Testis (tissue), 3 donors: ENCODE data around the gene TLCD1. TPM values are rescaled to one million over a fixed set of nuclear protein-coding genes. Genes with fewer than 3 reads are reported as not detected.

Experiments used
- DNase-seq: peaks from one replicate; pipeline ENCODE4 v3.0.0-alpha.2; 2019
- H3K27ac ChIP-seq, 2 donors: fragments of 200-600 bp; sonication (generic); one replicate each; pipeline ENCODE4 v1.5.1; 2019
- H3K27me3 ChIP-seq: fragments of 200-600 bp; sonication (generic); one replicate; pipeline ENCODE4 v1.5.1; 2019
- H3K36me3 ChIP-seq: fragments of 200-600 bp; sonication (generic); one replicate; pipeline ENCODE4 v1.5.1; 2017; ENCODE audit warnings: low read depth; ENCODE audit errors: missing control alignments
- H3K4me1 ChIP-seq: fragments of 200-600 bp; sonication (generic); one replicate; pipeline ENCODE4 v1.5.1; 2019
- H3K4me3 ChIP-seq, 2 donors: fragments of 200-600 bp; sonication (generic); one replicate each; pipeline ENCODE4 v1.5.1; 2017 to 2019
- H3K9me3 ChIP-seq: fragments of 200-600 bp; sonication (generic); one replicate; pipeline ENCODE4 v1.5.1; 2017
- POLR2A ChIP-seq: fragments of 450-650 bp; IDR thresholded peaks from one replicate; pipeline ENCODE4 v1.6.1; 2017; ENCODE audit warnings: antibody characterized with exemption, mild to moderate bottlenecking, moderate library complexity
- WGBS, 2 donors: methylation state at CpG; one replicate each; pipeline ENCODE4 v1.1.5; 2018; 5-methylcytosine and 5-hydroxymethylcytosine counted together
- intact Hi-C: fragments of 100-400 bp; cut with DNase I; formaldehyde crosslinking; loops from one replicate; pipeline ENCODE4 v1.15.1; 2023; ENCODE audit warnings: low total_unique reads
- polyA plus RNA-seq: library from polyadenylated mRNA; stranded (reverse); fragments of 350-450 nt; fragmentation: Illumina TruSeq; extraction: RNeasy Lipid Tissue Mini Kit (QIAGEN cat#74804); gene quantifications from one replicate; pipeline ENCODE4 v1.2.3, GENCODE V29; 2014; ENCODE audit warnings: low read depth, low replicate concordance; ENCODE audit not compliant: insufficient read depth
- total RNA-seq, 2 donors: library from RNA; depleted of rRNA; stranded (reverse); fragments of >200 nt; gene quantifications; one replicate each; pipeline ENCODE4 v1.2.3, GENCODE V29; 2016
- TF ChIP-seq, protein P1 (sequence below), 3 experiments: fragments of 450-650 bp in 2 of 3; fragments of 200-600 bp in 1 of 3; sonication (generic) in 1 of 3; IDR thresholded peaks; one replicate each; pipeline ENCODE4 v1.5.1; 2016 to 2019; ENCODE audit warnings: antibody characterized with exemption in 3 of 3, mild to moderate bottlenecking in 2 of 3, moderate library complexity in 1 of 3

Gene TLCD1
- total and polyA plus RNA-seq, 3 donors from 2014 or later = 4.2 to 18.0 (median 8.6) TPM

DNA sequence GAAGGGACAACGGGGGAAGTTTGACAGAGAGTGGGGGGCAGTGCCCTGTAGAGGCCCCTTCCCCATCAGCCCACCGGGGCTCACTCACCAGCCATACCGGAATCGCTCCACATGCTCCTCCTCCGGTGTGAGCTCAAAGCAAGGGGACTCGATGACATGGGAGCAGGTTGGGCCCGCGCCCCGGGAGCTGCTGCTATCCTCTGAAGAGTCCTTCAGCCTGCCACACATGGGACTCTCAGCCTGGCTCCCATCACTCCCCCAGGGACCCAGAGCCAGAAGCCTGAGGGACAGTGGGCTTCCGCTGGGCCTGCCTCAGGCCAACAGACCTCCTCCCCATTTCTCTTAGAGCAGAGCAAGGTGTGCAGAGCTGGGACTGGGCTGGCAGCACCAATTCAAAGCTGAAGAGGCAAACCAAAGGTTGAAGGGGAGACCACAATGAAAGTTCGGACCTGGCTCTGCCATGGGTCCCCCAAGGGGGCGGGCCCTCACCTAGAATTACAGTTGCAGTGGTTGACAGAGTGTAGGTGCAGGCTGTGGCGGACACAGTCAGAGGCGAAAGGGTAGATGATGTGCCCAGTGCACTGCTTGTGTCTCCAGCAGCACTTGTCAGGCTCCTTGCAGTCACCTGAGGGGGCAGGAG lies 21.7 kb downstream of the TLCD1 start:
- no peaks in the 10 kb centered on the region for H3K4me1 ChIP-seq
- no peak overlapping the region for H3K27ac ChIP-seq
- no peaks in the 10 kb centered on the region for H3K36me3 ChIP-seq
- no peaks in the 10 kb centered on the region for H3K9me3 ChIP-seq
- no peaks in the 10 kb centered on the region for H3K27me3 ChIP-seq
- TF ChIP-seq, protein P1, sequence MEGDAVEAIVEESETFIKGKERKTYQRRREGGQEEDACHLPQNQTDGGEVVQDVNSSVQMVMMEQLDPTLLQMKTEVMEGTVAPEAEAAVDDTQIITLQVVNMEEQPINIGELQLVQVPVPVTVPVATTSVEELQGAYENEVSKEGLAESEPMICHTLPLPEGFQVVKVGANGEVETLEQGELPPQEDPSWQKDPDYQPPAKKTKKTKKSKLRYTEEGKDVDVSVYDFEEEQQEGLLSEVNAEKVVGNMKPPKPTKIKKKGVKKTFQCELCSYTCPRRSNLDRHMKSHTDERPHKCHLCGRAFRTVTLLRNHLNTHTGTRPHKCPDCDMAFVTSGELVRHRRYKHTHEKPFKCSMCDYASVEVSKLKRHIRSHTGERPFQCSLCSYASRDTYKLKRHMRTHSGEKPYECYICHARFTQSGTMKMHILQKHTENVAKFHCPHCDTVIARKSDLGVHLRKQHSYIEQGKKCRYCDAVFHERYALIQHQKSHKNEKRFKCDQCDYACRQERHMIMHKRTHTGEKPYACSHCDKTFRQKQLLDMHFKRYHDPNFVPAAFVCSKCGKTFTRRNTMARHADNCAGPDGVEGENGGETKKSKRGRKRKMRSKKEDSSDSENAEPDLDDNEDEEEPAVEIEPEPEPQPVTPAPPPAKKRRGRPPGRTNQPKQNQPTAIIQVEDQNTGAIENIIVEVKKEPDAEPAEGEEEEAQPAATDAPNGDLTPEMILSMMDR (IDR thresholded peaks at IDR 0.05) = no peak
- TF ChIP-seq POLR2A = no peak
- no peak overlapping the region for H3K4me3 ChIP-seq
- 74 to 90% methylated on average over 10 to 14 of the region's 14 CpGs for WGBS, 2 donors
- DNase-seq = no peak
- intact Hi-C loops = no loop called here

DNA sequence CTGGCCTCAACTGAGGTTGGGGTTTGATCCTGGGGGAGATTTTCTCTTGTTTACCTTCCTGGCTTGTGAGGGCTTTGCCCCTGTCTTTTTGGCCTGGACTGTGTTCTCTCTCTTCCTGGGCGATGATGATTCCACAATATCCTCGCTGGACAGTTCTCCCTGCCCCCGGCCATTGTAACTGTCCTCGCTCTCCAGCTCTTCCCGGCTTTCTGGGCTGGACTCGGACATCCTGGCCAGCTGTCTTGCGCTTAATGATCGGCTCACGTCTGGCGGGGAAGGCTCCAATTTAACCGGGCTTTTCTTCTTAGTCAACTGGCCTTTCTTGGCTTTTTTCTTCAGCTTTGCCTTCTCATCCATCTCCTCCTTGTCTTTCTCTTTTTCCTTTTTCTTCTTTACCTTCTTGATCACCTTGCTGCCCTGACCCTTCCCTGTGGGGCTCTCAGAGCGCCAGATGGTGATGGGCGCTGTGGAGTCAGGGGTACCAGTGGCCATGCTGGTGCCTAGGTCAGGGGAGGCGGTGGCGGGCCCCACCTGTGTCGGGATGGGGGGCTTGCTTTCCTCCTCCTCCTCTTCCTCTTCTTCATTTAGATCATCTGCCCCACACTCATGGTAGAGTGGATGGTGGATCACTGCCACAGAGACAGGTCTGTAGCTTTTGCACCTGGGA lies 22.3 kb downstream of the TLCD1 start:
- Histone ChIP-seq H3K36me3 (no peaks in the 10 kb centered on the region), H3K27ac (no peak overlapping the region), H3K9me3 (no peaks in the 10 kb centered on the region), H3K27me3 (no peaks in the 10 kb centered on the region), H3K4me1 (no peaks in the 10 kb centered on the region), H3K4me3 (no peak overlapping the region)
- 78% methylated on average over 15 to 16 of the region's 16 CpGs for WGBS, 2 donors
- intact Hi-C loops = no loop called here
- DNase-seq = no peak
- TF ChIP-seq, protein P1 (IDR thresholded peaks at IDR 0.05) = no peak
- TF ChIP-seq POLR2A = no peak

DNA sequence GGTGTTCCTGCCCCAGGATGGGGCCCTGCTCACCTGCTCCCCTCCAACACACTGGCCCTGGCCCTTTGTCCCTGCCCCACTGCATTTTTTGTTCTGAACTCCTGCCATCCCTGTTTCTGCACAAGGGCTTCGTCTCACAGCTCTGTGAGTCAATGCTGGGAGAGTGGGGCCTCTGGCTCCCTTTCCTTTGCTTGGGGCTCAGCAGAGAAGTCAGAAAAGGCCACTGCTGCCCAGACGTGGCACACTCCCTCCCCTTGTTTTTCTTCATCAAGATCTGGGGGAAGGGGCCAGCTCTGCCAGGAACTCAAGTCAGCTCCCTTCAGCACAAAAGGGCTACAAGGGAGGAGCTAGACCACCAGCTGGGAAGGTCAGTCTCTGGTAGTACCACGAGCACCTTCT lies 23.3 kb downstream of the TLCD1 start:
- Histone ChIP-seq H3K36me3 (no peaks in the 10 kb centered on the region), H3K4me1 (no peaks in the 10 kb centered on the region), H3K27ac (no peak overlapping the region), H3K4me3 (no peak overlapping the region), H3K9me3 (no peaks in the 10 kb centered on the region), H3K27me3 (no peaks in the 10 kb centered on the region)
- 55 to 68% methylated on average over 3 of the region's 3 CpGs for WGBS, 2 donors
- no peak for TF ChIP-seq POLR2A
- TF ChIP-seq, protein P1 (IDR thresholded peaks at IDR 0.05) = no peak
- no peak for DNase-seq
- intact Hi-C loops = no loop called here

DNA sequence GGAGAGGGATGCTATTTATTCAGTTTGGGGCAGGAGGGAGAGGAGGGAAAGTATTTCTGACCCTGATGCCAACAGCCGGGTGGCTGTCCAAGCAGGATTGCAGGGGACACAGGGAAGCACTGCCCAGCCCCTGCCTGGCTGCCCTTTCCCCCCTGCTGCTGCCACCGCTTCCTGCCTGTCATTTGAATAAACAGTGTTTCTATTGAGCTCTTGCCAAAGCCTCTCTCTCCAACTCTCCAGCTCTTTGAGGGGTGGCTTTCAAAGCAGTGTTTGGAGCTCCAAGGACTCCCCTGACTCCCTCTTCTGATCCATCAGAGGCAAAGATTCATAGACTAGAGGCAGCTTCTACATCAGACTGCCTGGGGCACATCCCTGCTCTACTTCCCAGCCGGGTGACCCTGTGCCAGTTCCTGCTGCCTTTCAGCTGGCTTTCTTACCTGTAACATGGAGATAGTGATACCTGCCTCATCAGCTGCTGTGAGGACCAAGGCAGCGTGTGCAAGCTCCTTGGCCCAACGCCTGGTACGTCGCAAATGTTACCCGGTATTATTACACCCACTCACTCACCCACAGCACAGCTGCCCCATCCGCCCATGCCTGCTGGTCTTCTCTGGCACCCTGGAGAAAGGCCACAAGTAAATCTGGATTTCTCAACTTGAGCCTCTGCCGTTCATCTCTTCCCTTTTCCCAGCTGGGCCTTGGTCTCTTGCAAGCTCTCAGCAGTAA lies 23.8 kb downstream of the TLCD1 start:
- DNase-seq = no peak
- TF ChIP-seq, protein P1 (IDR thresholded peaks at IDR 0.05) = no peak
- TF ChIP-seq POLR2A = no peak
- Histone ChIP-seq H3K27ac (no peak overlapping the region), H3K36me3 (no peaks in the 10 kb centered on the region), H3K27me3 (no peaks in the 10 kb centered on the region), H3K4me1 (no peaks in the 10 kb centered on the region), H3K4me3 (no peak overlapping the region), H3K9me3 (no peaks in the 10 kb centered on the region)
- intact Hi-C loops = no loop called here
- 71 to 88% methylated on average over 10 of the region's 10 CpGs for WGBS, 2 donors
